PFSK-1 (cell line): ENCODE measurements around the gene TBC1D8.

Source experiments
- POLR2AphosphoS5 ChIP-seq: IDR thresholded peaks from 2 replicates; pipeline ENCODE4 v1.6.1; 2012; ENCODE audit warnings: low read depth, mild to moderate bottlenecking, control low read depth, low read length, moderate library complexity
- SIN3A ChIP-seq: IDR thresholded peaks from 2 replicates; pipeline ENCODE4 v1.6.1; 2012; ENCODE audit warnings: mild to moderate bottlenecking, low read length, moderate library complexity, borderline replicate concordance; ENCODE audit not compliant: insufficient read depth
- TAF1 ChIP-seq: IDR thresholded peaks from 2 replicates; pipeline ENCODE4 v1.6.1; 2012; ENCODE audit warnings: low read length, control low read depth, borderline replicate concordance; ENCODE audit not compliant: insufficient read depth

DNA sequence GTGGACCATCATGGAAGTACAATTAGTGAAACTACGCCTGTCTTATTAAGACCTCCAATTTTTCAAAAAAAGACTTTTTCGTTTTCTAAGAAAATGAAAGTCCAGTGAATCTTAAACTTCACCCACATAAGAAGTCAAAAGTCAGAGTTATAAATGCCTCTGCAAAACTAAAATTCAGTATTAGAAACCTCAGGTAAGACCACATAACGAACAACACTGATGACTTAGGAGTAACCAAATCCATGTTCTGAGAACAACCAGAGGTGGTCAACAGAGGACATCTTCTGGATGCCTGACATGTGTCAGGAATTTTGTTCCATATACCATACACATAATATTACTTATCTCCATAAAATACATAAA, 86.7 kb downstream of the TBC1D8 start:
- no peak for TF ChIP-seq SIN3A
- no peak for TF ChIP-seq POLR2AphosphoS5
- no peak for TF ChIP-seq TAF1
